H1 (cell line): ENCODE data around the gene OBSL1. TPM values are rescaled to one million over a fixed set of nuclear protein-coding genes. Genes with fewer than 3 reads are reported as not detected.

Experiments
- CEBPB ChIP-seq: IDR thresholded peaks from 2 replicates; pipeline ENCODE4 v1.6.1; 2012; ENCODE audit warnings: low read depth, low read length
- CHD1 ChIP-seq: IDR thresholded peaks from 2 replicates; pipeline ENCODE4 v1.6.1; 2012; ENCODE audit warnings: low read depth, low read length, improper control_type of control experiment
- CHD2 ChIP-seq: IDR thresholded peaks from 2 replicates; pipeline ENCODE4 v1.6.1; 2012; ENCODE audit warnings: low read length, improper control_type of control experiment
- CTBP2 ChIP-seq: IDR thresholded peaks from 2 replicates; pipeline ENCODE4 v1.7.0; 2011; ENCODE audit warnings: borderline replicate concordance, mild to moderate bottlenecking, moderate library complexity, mixed read lengths, low read length; ENCODE audit not compliant: insufficient read depth, insufficient read length
- EP300 ChIP-seq, 2 experiments: IDR thresholded peaks; 1 replicate in 1 of 2; 2 replicates in 1 of 2; pipeline ENCODE4 v1.6.1; 2011 to 2012; ENCODE audit warnings: low read depth in 2 of 2, low read length in 2 of 2, mild to moderate bottlenecking in 2 of 2, borderline replicate concordance in 1 of 2, inconsistent platforms in 1 of 2, moderate library complexity in 1 of 2
- HDAC2 ChIP-seq, 2 experiments: fragments of 300-600 bp in 1 of 2; sonication (generic) in 1 of 2; IDR thresholded peaks; 2 replicates each; pipeline ENCODE4 v1.6.1; 2011 to 2012; ENCODE audit warnings: low read depth in 2 of 2, low read length in 2 of 2, mild to moderate bottlenecking in 2 of 2, moderate library complexity in 2 of 2, borderline replicate concordance in 1 of 2, inconsistent platforms in 1 of 2
- JUND ChIP-seq: IDR thresholded peaks from 2 replicates; pipeline ENCODE4 v1.6.1; 2011; ENCODE audit warnings: mild to moderate bottlenecking, improper control_type of control experiment, low read length
- KDM1A ChIP-seq: fragments of 200-600, 300-600 bp; sonication (generic); IDR thresholded peaks from 2 replicates; pipeline ENCODE4 v1.7.1; 2016; ENCODE audit warnings: mild to moderate bottlenecking, low read length, borderline replicate concordance
- KDM5A ChIP-seq: fragments of 200-600 bp; IDR thresholded peaks from 2 replicates; pipeline ENCODE4 v1.7.1; 2012; ENCODE audit warnings: mild to moderate bottlenecking, low read length, inconsistent platforms, mixed read lengths
- NANOG ChIP-seq: IDR thresholded peaks from 2 replicates; pipeline ENCODE4 v1.6.1; 2011; ENCODE audit warnings: low read length, low read depth, mild to moderate bottlenecking, inconsistent platforms; ENCODE audit not compliant: insufficient read depth, poor library complexity, severe bottlenecking
- RBBP5 ChIP-seq: IDR thresholded peaks from 2 replicates; pipeline ENCODE4 v1.7.1; 2012; ENCODE audit warnings: low read depth, mild to moderate bottlenecking, inconsistent platforms, low read length, moderate library complexity, borderline replicate concordance
- RFX5 ChIP-seq: IDR thresholded peaks from 2 replicates; pipeline ENCODE4 v1.6.1; 2011; ENCODE audit warnings: low read depth, low read length, improper control_type of control experiment, borderline replicate concordance
- SIN3A ChIP-seq, 2 experiments: IDR thresholded peaks in 1 of 2; conservative IDR thresholded peaks in 1 of 2; 2 replicates each; pipeline ENCODE4 v1.6.1; 2011 to 2012; ENCODE audit warnings: low read length in 2 of 2, improper control_type of control experiment in 1 of 2, low read depth in 1 of 2, mild to moderate bottlenecking in 1 of 2
- SP1 ChIP-seq: IDR thresholded peaks from 2 replicates; pipeline ENCODE4 v1.6.1; 2011; ENCODE audit warnings: low read depth, low read length
- SP2 ChIP-seq: IDR thresholded peaks from 2 replicates; pipeline ENCODE4 v1.6.1; 2012; ENCODE audit warnings: mild to moderate bottlenecking, low read length, inconsistent platforms
- SUZ12 ChIP-seq: fragments of 200-600 bp; sonication (generic); IDR thresholded peaks from 2 replicates; pipeline ENCODE4 v1.6.1; 2012; ENCODE audit warnings: mild to moderate bottlenecking, inconsistent platforms, low read length, moderate library complexity, mixed read lengths
- TAF1 ChIP-seq: IDR thresholded peaks from 2 replicates; pipeline ENCODE4 v1.6.1; 2011; ENCODE audit warnings: mild to moderate bottlenecking, low read depth, low read length
- TBP ChIP-seq: IDR thresholded peaks from 2 replicates; pipeline ENCODE4 v1.6.1; 2011; ENCODE audit warnings: low read depth, low read length, improper control_type of control experiment
- TCF12 ChIP-seq: IDR thresholded peaks from 2 replicates; pipeline ENCODE4 v1.6.1; 2011; ENCODE audit warnings: low read depth, mild to moderate bottlenecking, low read length
- TEAD4 ChIP-seq: IDR thresholded peaks from 2 replicates; pipeline ENCODE4 v1.6.1; 2012; ENCODE audit warnings: low read depth, low read length, inconsistent platforms, mixed read lengths
- polyA plus RNA-seq, 7 experiments: library from polyadenylated mRNA; depleted of rRNA in 3 of 7; stranded (reverse) in 5 of 7; unstranded in 2 of 7; fragments of >200 nt in 5 of 7; fragments of 200-250 nt in 2 of 7; gene quantifications; 1 replicate in 5 of 7; 2 replicates in 1 of 7; 4 replicates in 1 of 7; pipeline versions ENCODE4 v1.2.1 to v1.2.3, GENCODE V29; 2011 to 2013; ENCODE audit warnings: missing spikeins in 2 of 7, mixed read lengths in 2 of 7
- total RNA-seq: library from RNA; stranded (reverse); fragmentation: NEBNext Ultra II Directional; extraction: Animal tissue kit (Norgen Biotek cat#: 25700); gene quantifications from 2 replicates; pipeline ENCODE4 v1.2.1, GENCODE V29; 2021
- TF ChIP-seq, protein P1 (sequence below): IDR thresholded peaks from 2 replicates; pipeline ENCODE4 v1.6.1; 2012; ENCODE audit warnings: inconsistent platforms
- TF ChIP-seq, protein P2 (sequence below): IDR thresholded peaks from 2 replicates; pipeline ENCODE4 v1.6.1; 2012; ENCODE audit warnings: inconsistent platforms

Gene OBSL1
- total and polyA plus RNA-seq, 2 of the 8 experiments (the other 6 are each of a cell fraction or from before 2014, with no cell fraction given): 116 to 127 TPM

DNA sequence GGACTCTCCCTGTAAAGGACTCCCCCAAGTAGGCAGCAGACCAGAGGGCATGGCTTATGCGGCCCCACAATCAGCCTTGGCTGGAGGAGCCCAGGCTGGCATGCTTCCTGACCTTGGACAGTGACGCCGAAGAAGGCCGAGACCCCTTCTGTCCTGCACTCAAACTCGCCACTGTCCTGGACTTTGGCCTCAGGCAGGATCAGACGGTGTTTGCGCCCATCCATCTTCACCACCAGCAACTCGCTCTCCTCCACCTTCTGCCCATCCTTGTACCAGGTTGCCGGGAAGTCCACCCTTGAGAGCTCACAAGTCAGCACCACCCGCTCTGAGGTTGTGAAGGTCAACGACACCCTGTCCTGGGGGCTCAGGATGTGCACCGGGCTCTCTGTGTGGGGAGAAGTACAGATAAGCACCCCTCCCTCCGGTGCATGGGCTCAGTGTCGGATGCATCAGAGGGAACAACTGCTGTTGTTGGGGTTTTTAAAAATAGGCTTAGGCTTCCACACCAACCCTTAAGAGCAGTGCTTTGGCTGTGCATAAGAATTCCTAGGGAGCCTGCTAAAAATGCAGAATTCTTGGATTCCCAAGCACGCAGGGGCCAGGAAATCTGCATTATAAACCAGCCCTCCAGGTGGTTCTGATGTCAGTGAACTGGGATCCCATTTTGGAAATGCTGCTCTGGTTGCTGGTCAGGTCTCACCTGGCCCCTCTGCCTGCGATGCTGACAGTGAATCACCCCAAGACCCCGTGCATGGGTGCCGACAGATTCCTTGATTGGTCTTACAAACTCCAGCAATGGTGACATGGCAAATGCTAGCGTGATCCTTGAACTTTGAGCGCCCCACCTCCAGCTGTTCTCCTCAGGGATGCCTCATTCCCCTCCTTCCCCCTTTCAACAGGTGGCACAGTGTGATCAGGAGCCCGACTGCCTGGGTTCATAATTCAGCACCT, 5.9 kb downstream of the OBSL1 start (continued):
- TF ChIP-seq JUND (peak; percentile 6; the same call in 1 of the 2 replicates), RBBP5 (peak; percentile 80; the same call in 1 of the 2 replicates), TBP (peak; percentile 62; the same call in 1 of the 2 replicates), HDAC2 (IDR thresholded peaks at IDR 0.05; ENCODE audit: borderline replicate concordance in 1 of 2, low read depth in 2 of 2, low read length in 2 of 2) (peak in 1 of 2 experiments; percentile 72; a peak in 1 of 4 replicates), CEBPB (no peak), RFX5 (no peak), SUZ12 (no peak), CTBP2 (no peak), TCF12 (peak; percentile 85; the same call in 1 of the 2 replicates), CHD1 (no peak), NANOG (no peak), TAF1 (peak; percentile 65), SP2 (no peak), CHD2 (no peak), SIN3A (conservative IDR thresholded peaks at IDR 0.05 in 1 of 2, IDR thresholded peaks at IDR 0.05 in 1 of 2; ENCODE audit: low read depth in 1 of 2, low read length in 2 of 2) (peak in 1 of 2 experiments; percentile 46; a peak in 1 of 4 replicates), KDM5A (no peak), EP300 (IDR thresholded peaks at IDR 0.05; ENCODE audit: borderline replicate concordance in 1 of 2, low read depth in 2 of 2, low read length in 2 of 2) (peak in 1 of 2 experiments; percentile 93; a peak in 1 of 3 replicates), KDM1A (no peak), TEAD4 (peak; percentile 97), SP1 (peak; percentile 87)
- TF ChIP-seq, protein P1, sequence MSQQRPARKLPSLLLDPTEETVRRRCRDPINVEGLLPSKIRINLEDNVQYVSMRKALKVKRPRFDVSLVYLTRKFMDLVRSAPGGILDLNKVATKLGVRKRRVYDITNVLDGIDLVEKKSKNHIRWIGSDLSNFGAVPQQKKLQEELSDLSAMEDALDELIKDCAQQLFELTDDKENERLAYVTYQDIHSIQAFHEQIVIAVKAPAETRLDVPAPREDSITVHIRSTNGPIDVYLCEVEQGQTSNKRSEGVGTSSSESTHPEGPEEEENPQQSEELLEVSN: no peak
- TF ChIP-seq, protein P2, sequence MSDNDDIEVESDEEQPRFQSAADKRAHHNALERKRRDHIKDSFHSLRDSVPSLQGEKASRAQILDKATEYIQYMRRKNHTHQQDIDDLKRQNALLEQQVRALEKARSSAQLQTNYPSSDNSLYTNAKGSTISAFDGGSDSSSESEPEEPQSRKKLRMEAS: peak; percentile 38
